Measurements from ENCODE around the gene RHOH.

- TF ChIP-seq CTCF (IDR thresholded peaks at IDR 0.05 in 4 of 5, conservative IDR thresholded peaks at IDR 0.05 in 1 of 5) (no peak), POLR2A (IDR thresholded peaks at IDR 0.05) (no peak)
These were observed 60.0 kb downstream of the RHOH start for GRCh38 chr4:40256817-40257216.
